Activated CD8-positive, alpha-beta memory T cell treated with anti-CD3 and anti-CD28 coated beads, Interleukin-2, amount 50 U/mL, for 24 hours (primary cell): ENCODE data around the gene ZNF263.

Experiments
- DNase-seq: peaks from one replicate; pipeline ENCODE4 v3.0.0-alpha.2; 2020; ENCODE audit errors: extremely low read depth

ZNF263 gene

GRCh38 chr16:3282730-3283542 lies at the start of gene ZNF263:
TSS of gene ZNF263 (plus strand) at chr16:3283491. CDS start at chr16:3283819, 328 bp downstream.
- DNase-seq, result peak; percentile 83

DNA sequence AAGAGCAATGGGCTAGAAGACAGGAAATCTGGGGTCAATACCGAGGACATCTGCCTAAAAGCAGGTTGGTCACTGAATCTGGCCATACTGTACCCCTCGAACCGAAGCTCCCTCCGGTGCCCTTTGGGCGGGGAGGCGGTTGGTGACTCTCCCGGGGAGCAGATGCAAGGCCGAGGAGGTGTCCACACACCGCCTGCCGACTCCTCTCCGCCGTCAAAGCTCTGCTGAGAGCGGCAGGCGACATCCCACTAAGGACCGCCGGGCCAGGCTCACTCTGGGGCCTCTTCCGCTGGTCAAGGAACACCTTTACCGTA lies 48.8 kb upstream of the ZNF263 start:
- DNase-seq, result no peak

DNA sequence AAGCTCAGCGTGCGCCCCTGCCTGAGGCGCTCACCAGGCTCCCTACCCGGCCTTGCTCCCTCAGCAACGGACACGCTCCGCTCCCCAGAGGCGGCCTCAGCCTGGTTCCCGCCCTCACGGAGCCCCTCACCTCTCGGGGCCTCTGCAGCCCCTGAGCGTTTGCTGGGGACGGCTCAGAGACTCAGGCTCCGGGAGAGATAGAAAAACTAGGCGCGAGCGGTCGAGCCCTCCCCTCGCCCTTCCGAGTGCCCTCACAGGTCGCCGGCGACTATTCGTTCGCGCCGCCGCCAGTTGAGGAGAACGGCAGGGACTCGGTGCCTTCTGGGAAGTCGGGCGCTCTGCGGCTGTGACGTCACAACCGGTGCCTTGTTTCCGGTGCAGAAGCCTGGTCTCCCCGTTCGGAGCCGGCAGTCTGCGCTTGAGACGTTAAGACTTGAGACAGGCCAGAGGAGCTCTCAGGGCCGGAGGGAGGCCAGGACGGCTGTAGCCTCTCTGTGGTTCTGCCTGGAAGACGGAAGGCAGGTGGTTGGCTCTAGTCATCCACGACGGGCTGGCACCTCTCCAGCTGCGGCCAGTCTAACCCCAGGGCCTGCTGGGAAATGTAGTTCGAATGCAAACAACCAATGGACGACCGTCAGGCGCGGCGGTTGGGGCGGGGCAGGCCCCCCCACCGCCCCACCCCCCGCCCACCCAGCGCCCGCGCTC lies 48.3 kb upstream of the ZNF263 start, which contains the start of gene ZNF200:
Gene ZNF200 (minus strand): TSS at position 302 of the 705 bp plus-strand sequence. CDS start 1,403 bp downstream, outside the sequence.
- peak; percentile 87 for DNase-seq

GRCh38 chr16:3235856-3236669 lies 47.2 kb upstream of the ZNF263 start:
- no peak for DNase-seq

DNA sequence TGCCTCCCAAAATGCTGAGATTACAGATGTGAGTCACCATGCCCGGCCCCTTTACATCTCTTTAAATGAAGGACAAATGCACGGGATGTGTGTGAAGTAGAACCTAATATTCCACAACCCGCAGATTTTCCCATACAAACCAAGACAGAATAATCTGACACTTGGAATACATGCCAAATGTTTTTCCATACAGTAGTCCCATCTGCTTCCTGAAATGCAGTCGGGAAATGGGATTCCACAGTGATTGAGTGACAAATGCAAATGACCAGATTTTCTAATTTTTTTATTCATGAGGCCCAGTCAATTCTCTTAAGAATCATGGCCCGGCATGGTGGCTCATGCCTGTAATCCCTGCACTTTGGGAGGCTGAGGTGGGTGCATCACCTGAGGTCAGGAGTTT lies 41.5 kb upstream of the ZNF263 start:
- no peak for DNase-seq

DNA sequence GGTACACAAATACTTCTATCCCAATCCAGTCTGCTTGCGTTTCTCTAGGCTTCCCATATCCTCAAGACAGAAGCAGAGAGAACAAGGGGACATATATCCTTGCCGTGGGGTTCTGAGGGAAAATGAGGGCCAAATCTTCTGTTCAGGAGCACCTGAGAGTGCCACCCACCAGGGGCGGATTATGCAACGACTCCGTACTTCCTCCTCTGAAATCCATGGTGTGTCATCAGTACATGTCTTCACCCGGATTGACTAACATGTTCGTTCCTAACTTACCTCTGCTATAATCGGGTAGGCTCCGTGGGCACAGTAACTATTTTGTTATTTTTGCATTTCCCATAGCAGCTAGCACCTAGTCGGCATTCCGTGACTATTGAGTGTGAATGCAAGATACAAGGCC lies 40.6 kb upstream of the ZNF263 start:
- DNase-seq, result no peak

DNA sequence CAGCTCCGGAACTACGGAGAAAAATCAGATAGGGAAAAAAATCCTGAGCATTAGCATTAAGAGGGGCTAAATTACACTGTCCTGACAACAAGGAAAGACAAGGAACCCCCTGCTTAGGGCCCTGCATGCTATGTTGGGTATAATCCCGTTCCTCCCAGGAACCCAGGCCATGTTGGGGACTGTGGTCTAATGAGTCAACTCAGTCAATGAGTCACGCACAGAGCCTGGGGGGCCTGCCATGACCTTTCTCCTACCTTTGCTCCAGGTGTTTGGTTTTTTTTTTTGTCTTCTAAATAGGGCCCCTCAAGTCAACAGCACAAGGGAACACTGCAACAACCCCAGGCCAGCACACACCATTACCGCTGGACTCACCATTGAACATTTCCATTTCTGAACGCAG lies 39.4 kb upstream of the ZNF263 start:
- DNase-seq, result no peak

DNA sequence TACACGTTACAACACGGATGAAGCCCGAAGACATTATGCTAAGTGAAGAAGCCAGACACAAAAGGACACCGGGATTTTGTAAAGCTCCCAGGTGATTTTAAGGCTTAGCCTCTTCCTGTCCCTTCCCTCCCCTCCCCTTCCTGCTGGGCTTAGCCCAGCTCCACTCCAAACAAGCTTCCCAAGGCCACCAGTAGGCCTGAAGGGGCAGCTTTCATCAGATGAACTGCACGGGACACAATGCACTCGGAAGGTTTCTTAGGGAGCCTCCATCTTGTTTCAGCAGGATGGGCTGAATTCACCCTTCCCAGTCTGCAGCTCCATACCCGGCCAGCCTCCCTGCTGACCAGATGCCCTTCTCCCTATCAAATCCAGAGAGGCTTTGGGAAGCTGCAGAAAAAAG lies 37.3 kb upstream of the ZNF263 start:
- DNase-seq, result no peak

GRCh38 chr16:3246876-3247275 lies 36.4 kb upstream of the ZNF263 start:
- DNase-seq, result no peak

DNA sequence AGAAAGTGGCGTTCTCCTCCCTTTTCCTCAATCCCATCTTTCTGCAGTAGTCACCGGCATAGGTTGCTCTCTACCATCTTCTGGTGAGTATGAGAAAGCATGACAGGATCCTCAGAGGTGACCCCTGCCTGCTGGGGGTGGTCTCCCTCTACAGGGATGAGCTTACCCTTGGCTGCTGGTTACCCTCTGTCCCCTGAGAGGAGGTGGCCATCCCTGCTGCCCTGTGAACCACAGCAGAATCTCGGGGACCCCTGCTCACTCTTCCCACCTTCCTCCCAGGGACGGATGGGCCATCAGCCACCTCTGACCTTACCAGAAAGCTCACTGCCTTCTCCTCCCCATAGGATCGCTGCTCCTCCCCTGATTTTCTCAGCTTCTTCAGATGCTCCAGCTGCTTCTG lies 34.7 kb upstream of the ZNF263 start:
- DNase-seq, result no peak

DNA sequence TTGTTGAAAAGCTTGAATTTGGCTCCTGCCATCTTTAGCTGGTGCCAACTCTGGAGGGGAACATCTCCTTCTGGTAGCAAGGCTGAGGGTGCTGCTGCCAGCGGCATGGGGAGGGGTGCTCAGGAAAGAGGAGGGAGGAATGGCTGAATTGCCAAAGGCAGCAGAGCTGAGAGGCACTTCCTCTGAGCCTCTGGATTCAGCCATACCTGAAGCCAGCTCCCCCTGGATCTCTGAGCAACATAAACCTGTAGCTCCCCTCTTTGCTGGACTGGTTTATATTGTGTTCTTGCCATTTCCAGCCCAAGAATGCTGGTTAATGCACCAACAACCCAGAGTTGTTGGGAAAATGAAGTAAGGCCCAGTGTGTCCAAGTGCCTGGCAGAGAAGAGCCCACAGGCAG lies 34.3 kb upstream of the ZNF263 start:
- DNase-seq, result no peak

DNA sequence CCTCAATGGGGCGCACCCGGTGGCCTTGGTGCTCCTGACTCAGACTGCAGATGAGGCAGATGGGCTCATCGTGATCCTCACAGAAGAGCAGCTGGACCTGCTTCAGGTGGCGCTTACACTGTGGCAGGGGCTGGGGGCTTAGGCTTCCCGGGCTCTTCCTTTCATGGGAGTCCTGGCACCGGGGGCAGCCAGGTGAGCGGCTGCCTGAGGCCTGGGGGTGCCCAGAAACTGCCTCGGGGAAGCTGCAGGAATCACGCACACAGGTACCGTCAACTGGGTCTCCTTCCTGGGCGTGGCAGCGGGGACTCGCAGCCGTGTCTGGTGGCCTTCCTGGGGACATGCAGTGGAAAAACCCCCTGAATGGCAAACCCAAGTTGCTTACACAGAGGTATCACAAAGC lies 33.8 kb upstream of the ZNF263 start:
- DNase-seq, result no peak

DNA sequence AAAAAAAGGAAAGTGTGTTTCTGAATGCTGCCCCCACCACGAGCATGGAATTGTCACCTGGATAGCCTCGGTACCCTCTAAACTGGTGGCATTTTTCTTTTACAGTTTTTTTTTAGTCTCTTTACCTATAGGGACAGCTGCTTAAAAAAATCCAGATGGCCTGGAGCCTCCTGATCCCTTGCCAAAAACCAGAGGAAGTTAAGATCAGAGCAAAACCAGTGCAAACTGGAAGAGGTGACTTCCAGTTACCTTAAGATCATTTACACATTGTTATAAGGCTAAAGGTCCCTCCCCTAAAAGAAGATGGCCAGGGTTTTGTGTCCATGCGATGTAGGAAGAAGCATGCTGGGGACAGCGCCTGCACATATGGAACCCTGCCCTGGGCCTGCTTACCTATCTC lies 30.3 kb upstream of the ZNF263 start:
- no peak for DNase-seq

DNA sequence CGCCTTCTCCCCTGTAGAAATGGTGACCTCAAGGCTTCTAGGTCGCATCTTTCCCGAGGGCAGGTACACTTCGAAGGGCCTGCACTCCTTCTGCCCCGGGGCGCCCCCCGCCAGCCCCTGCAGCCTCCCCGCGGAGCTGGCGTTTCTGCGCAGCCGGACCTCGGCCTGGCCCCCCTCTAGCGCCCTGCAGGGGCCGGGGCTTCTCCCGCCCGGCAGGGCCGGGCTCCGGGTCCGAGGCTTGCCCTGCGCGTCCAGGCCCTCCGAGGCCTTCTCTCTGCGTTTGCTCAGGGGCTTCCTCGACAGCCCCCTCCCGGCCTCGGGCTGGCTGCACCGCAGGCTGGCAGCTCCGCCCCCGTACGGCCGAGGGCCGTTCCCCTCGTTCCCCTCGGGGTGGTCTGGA lies 29.0 kb upstream of the ZNF263 start:
- DNase-seq, result no peak

GRCh38 chr16:3256146-3256865 lies 27.0 kb upstream of the ZNF263 start, which contains the start of gene MEFV:
TSS of gene MEFV (minus strand) at chr16:3256633. CDS start at chr16:3256587, 46 bp downstream.
- no peak for DNase-seq

DNA sequence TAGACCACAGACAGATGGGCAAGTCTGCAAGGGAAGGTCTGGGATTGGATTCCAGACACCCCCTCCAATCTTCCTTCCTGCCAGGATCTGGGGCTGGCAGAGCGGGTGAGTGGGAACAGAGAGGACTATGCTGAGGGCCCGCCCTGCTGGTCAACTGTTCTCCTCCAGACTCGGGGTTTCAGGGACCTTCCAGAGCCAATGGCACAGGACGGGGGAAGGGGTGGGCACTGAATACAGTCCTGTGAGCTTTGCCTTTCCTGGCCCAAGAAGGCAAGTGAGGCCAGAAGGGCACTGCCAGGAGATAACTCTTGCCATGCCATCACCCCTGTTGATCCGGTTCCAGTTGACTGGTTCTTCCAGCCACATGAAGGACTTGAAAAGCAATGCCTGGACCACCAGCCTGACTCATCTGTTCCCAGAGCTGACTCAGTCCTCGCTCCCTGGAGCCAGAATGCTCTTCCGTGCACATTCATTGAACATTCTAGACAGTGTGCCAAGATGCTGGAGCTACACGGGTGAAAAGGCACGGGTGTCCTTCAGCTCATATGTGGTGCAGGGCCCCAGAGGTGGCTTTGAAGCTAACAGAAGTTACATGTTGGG lies 26.3 kb upstream of the ZNF263 start:
- no peak for DNase-seq

- DNase-seq, result no peak
Measured at GRCh38 chr16:3259836-3260235, 23.5 kb upstream of the ZNF263 start.

DNA sequence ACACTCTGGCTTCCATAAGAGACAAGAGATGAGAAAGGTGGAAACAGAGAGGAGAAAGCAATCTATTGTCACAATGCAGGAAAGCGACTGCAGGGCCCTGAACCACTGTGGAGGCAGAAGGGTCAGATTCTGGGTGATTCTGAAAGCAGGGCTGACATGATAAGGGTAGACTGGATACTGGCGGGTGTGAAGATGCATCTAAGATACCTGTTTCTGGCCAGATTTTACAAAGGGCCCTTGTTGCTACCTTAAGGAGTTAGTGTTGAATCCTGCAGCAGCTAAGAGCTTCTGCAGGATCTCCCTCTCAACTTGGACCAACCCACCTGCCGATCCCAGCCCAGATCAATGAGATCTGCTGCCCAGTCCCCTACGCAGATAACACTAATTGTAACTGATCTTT lies 20.8 kb upstream of the ZNF263 start:
- DNase-seq, result no peak

DNA sequence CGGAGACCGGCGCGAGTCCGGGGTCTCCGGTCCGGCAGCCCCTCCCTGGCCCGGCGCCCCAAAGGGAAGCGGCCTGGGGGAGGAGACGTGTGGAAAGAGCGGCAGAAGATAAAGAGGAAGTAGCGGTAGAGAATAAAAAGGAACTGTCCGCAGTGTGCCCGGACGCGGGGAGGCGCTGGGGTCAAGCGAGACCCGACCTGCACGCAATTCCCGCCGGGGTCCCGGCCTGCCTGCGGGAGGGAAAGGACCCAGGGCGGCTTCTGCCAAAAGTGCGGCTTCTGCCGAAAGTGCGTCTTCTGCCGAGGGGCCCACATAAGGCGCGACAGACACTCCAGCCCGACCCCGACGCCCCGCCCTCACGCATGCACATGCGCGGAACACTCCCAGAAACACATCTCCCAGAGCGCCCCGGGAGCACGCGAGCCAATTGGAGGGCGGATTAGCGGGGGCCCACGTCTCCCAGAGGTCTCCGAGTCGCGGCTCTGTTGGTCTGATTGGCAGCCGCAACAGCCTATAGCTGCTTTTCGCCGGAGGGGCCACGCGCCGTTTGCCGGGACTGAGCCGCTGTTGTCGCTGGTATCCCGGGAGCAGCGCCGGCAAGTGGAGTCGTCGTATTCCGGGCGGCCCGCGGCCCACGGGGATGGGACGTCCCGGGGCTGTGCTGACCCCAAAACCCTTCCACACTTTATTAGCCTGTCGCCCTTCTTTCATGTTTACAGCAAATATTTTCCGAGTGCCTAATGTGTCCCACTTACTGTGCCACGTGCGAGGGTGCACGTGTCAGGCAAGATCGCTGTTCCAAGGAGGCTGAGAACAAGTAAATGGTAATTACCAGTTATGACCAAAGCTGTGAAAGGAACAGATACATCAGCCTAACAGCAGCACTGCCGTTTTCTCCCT lies 18.9 kb upstream of the ZNF263 start:
- DNase-seq, result peak; percentile 97

DNA sequence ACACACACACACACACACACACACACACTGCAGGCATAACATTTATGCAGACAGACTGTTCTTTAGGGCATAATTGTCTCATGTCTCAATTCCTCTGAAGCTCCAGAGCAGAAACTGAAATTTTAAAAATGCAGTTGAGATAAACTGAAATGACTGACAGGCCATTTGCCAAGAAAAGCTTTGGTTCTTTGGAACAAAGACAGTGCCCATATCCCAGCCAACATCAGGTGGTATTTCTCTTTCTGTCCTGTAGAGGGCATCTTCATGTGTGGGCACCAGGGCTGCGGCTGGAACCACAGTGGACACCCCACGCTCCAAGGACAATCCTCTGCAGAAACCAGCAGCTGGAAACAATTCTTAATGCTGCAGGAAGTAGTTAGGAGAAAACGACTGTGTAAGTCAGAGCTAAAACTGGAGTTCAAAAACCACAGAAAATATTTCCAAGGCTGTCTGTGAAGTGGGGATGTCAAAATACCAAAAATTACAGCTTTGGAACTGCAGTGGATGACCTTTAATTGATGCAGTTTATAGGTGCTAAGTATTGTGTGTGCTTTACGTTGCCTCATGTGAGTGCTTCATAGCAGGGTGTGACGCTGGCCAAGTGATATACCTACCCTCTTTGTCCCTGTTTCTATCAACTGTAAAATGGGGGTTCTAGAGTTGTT lies 16.3 kb upstream of the ZNF263 start:
- no peak for DNase-seq
